DOHH2 (cell line): Measurements from ENCODE around the gene ABR.

Experiments
- H3F3A ChIP-seq: fragments of 200-600 bp; sonication (generic), shearing (Covaris generic); 2 replicates; pipeline ENCODE4 v1.6.0; 2016; ENCODE audit warnings: antibody characterized with exemption, mild to moderate bottlenecking; ENCODE audit not compliant: control insufficient read depth, insufficient read depth
- H3K27ac ChIP-seq: fragments of 200-600 bp; sonication (generic); 2 replicates; pipeline ENCODE4 v1.5.1; 2014; ENCODE audit warnings: low read depth, mild to moderate bottlenecking, low read length, moderate library complexity
- H3K27me3 ChIP-seq: fragments of 200-600 bp; sonication (generic); 2 replicates; pipeline ENCODE4 v1.6.1; 2014; ENCODE audit warnings: mild to moderate bottlenecking, low read length, mixed read lengths; ENCODE audit not compliant: control insufficient read depth
- H3K36me3 ChIP-seq: fragments of 200-600 bp; sonication (generic); 2 replicates; pipeline ENCODE4 v1.6.1; 2014; ENCODE audit warnings: mild to moderate bottlenecking, low read length, moderate library complexity, mixed read lengths; ENCODE audit not compliant: control insufficient read depth
- H3K4me1 ChIP-seq: fragments of 200-600 bp; sonication (generic); 2 replicates; pipeline ENCODE4 v1.6.1; 2014; ENCODE audit warnings: mild to moderate bottlenecking, low read length, mixed read lengths; ENCODE audit not compliant: control insufficient read depth
- H3K4me2 ChIP-seq: fragments of 200-600 bp; sonication (generic); 2 replicates; pipeline ENCODE4 v1.6.0; 2014; ENCODE audit warnings: mild to moderate bottlenecking, low read length, moderate library complexity
- H3K4me3 ChIP-seq: fragments of 200-600 bp; sonication (generic); 2 replicates; pipeline ENCODE4 v1.5.1; 2014; ENCODE audit warnings: mild to moderate bottlenecking, low read length, mixed read lengths
- H3K79me2 ChIP-seq: fragments of 200-600 bp; sonication (generic); 2 replicates; pipeline ENCODE4 v1.6.1; 2014; ENCODE audit warnings: mild to moderate bottlenecking, low read length, mixed read lengths; ENCODE audit not compliant: control insufficient read depth
- H3K9me2 ChIP-seq: fragments of 200-600 bp; sonication (generic); replicated peaks from 2 replicates; pipeline ENCODE4 v1.6.1; 2014; ENCODE audit warnings: mild to moderate bottlenecking, low read length, mixed read lengths; ENCODE audit not compliant: control insufficient read depth
- H3K9me3 ChIP-seq: fragments of 200-600 bp; sonication (generic); 2 replicates; pipeline ENCODE4 v1.6.1; 2014; ENCODE audit warnings: antibody characterized with exemption, low read length, mixed read lengths; ENCODE audit not compliant: control insufficient read depth, insufficient read depth
- H4K20me1 ChIP-seq: fragments of 200-600 bp; sonication (generic); 2 replicates; pipeline ENCODE4 v1.6.0; 2014; ENCODE audit warnings: low read depth, mild to moderate bottlenecking, antibody characterized with exemption, low read length, moderate library complexity; ENCODE audit not compliant: control insufficient read depth, insufficient read depth
- CTCF ChIP-seq: fragments of 200-600 bp; sonication (generic); IDR thresholded peaks from one replicate; pipeline ENCODE4 v1.5.1; 2014; ENCODE audit warnings: antibody characterized with exemption, mild to moderate bottlenecking, low read depth, low read length; ENCODE audit not compliant: poor library complexity, severe bottlenecking
- EZH2phosphoT487 ChIP-seq: fragments of 200-600 bp; sonication (generic); IDR thresholded peaks from 2 replicates; pipeline ENCODE4 v1.6.1; 2017; ENCODE audit warnings: borderline replicate concordance, mild to moderate bottlenecking, antibody characterized with exemption, low read length, moderate library complexity, mixed read lengths

ABR gene

GRCh38 chr17:1024076-1024475 is 155.7 kb downstream of the ABR start:
- Histone ChIP-seq H3K36me3 (peaks cover 17% of the 10 kb centered on the region; the same call in 1 of the 2 replicates), H3K4me2 (no peak overlapping the region), H3K27ac (no peak overlapping the region), H3K9me2 (no peaks in the 10 kb centered on the region), H4K20me1 (no peaks in the 10 kb centered on the region), H3F3A (no peaks in the 10 kb centered on the region; the same call in 1 of the 2 replicates), H3K79me2 (no peaks in the 10 kb centered on the region; the same call in 1 of the 2 replicates), H3K9me3 (no peaks in the 10 kb centered on the region), H3K27me3 (no peaks in the 10 kb centered on the region), H3K4me3 (no peak overlapping the region), H3K4me1 (no peaks in the 10 kb centered on the region)
- no peak for TF ChIP-seq CTCF
- TF ChIP-seq EZH2phosphoT487, result no peak

GRCh38 chr17:1022278-1023024 is 157.3 kb downstream of the ABR start:
- H3K79me2 ChIP-seq, result no peaks in the 10 kb centered on the region; the same call in 1 of the 2 replicates
- H3K4me1 ChIP-seq, result no peaks in the 10 kb centered on the region
- H3K27ac ChIP-seq, result no peak overlapping the region
- no peaks in the 10 kb centered on the region for H4K20me1 ChIP-seq
- no peak overlapping the region for H3K4me3 ChIP-seq
- H3K9me3 ChIP-seq, result no peaks in the 10 kb centered on the region
- H3F3A ChIP-seq, result no peaks in the 10 kb centered on the region; the same call in 1 of the 2 replicates
- H3K4me2 ChIP-seq, result no peak overlapping the region
- peaks cover 11% of the 10 kb centered on the region; the same call in 1 of the 2 replicates for H3K36me3 ChIP-seq
- no peak for TF ChIP-seq EZH2phosphoT487
- TF ChIP-seq CTCF, result no peak
- H3K27me3 ChIP-seq, result no peaks in the 10 kb centered on the region
- H3K9me2 ChIP-seq, result no peaks in the 10 kb centered on the region

- H4K20me1 ChIP-seq, result no peaks in the 10 kb centered on the region
- TF ChIP-seq EZH2phosphoT487 (no peak), CTCF (no peak)
- H3F3A ChIP-seq, result no peaks in the 10 kb centered on the region; the same call in 1 of the 2 replicates
- H3K9me2 ChIP-seq, result no peaks in the 10 kb centered on the region
- H3K4me1 ChIP-seq, result no peaks in the 10 kb centered on the region
- H3K27me3 ChIP-seq, result no peaks in the 10 kb centered on the region
- peaks cover 10% of the 10 kb centered on the region; the same call in 1 of the 2 replicates for H3K36me3 ChIP-seq
- no peak overlapping the region for H3K4me3 ChIP-seq
- H3K79me2 ChIP-seq, result no peaks in the 10 kb centered on the region; the same call in 1 of the 2 replicates
- no peak overlapping the region for H3K27ac ChIP-seq
- no peak overlapping the region for H3K4me2 ChIP-seq
- no peaks in the 10 kb centered on the region for H3K9me3 ChIP-seq
These were observed 158.6 kb downstream of the ABR start for GRCh38 chr17:1021147-1021546.
